K562 (cell line): ENCODE measurements around the gene ACOT13. TPM values are rescaled to one million over a fixed set of nuclear protein-coding genes. Genes with fewer than 3 reads are reported as not detected.

Experiments used
- ARNT ChIP-seq, 2 experiments: fragments of 450-650 bp; IDR thresholded peaks; 2 replicates each; pipeline ENCODE4 v1.6.1; 2016; ENCODE audit warnings: mild to moderate bottlenecking in 1 of 2
- BACH1 ChIP-seq: fragments of 200-800 bp; sonication (Bioruptor generic); IDR thresholded peaks from 2 replicates; pipeline ENCODE4 v1.6.1; 2016; ENCODE audit warnings: missing genetic modification characterization, missing compliant biosample characterization
- C11orf30 ChIP-seq: fragments of 450-650 bp; IDR thresholded peaks from 2 replicates; pipeline ENCODE4 v1.6.1; 2016; ENCODE audit warnings: low read depth, mild to moderate bottlenecking
- CEBPB ChIP-seq: fragments of 450-650 bp; IDR thresholded peaks from 2 replicates; pipeline ENCODE4 v1.6.1; 2016; ENCODE audit warnings: missing genetic modification characterization, missing compliant biosample characterization
- E2F3 ChIP-seq: fragments of 250-450 bp; sonication (Bioruptor Pico); IDR thresholded peaks from 2 replicates; pipeline ENCODE4 v1.4.0; 2020; ENCODE audit warnings: mild to moderate bottlenecking
- EZH2 ChIP-seq: IDR thresholded peaks from 2 replicates; pipeline ENCODE4 v1.6.1; 2012; ENCODE audit warnings: low read depth, mild to moderate bottlenecking, inconsistent platforms, low read length, borderline replicate concordance
- HDAC6 ChIP-seq: IDR thresholded peaks from 2 replicates; pipeline ENCODE4 v1.6.1; 2012; ENCODE audit warnings: low read depth, mild to moderate bottlenecking, control low read depth, inconsistent platforms, low read length, moderate library complexity
- HMGXB4 ChIP-seq: sonication (generic); formaldehyde crosslinking; IDR thresholded peaks from 2 replicates; pipeline ENCODE4 v1.8.1; 2023; ENCODE audit warnings: mild to moderate bottlenecking, missing genetic modification reagents
- JUND ChIP-seq, 2 experiments: IDR thresholded peaks; 2 replicates in 1 of 2; 3 replicates in 1 of 2; pipeline ENCODE4 v1.6.1; 2011; ENCODE audit warnings: borderline replicate concordance in 2 of 2, low read depth in 2 of 2, low read length in 2 of 2, improper control_type of control experiment in 1 of 2, missing biosample characterization in 1 of 2, missing genetic modification characterization in 1 of 2, missing genetic modification reagents in 1 of 2
- PATZ1 ChIP-seq: fragments of 250-450 bp; sonication (Bioruptor Pico); IDR thresholded peaks from 2 replicates; pipeline ENCODE4 v1.5.0; 2020; ENCODE audit warnings: mild to moderate bottlenecking, borderline replicate concordance
- PHF21A ChIP-seq: fragments of 450-650 bp; IDR thresholded peaks from 2 replicates; pipeline ENCODE4 v1.6.1; 2017; ENCODE audit warnings: low read depth, borderline replicate concordance
- RNF2 ChIP-seq: sonication (generic); IDR thresholded peaks from 2 replicates; pipeline ENCODE4 v1.6.1; 2016
- RUNX1 ChIP-seq: sonication (generic); IDR thresholded peaks from 2 replicates; pipeline ENCODE4 v1.6.1; 2016; ENCODE audit warnings: antibody characterized with exemption, low read depth
- SIN3A ChIP-seq, 2 experiments: fragments of 150-350 bp in 1 of 2; IDR thresholded peaks; 2 replicates each; pipeline ENCODE4 v1.6.1; 2011 to 2016; ENCODE audit warnings: borderline replicate concordance in 2 of 2, low read depth in 2 of 2, low read length in 2 of 2, mild to moderate bottlenecking in 2 of 2, moderate library complexity in 2 of 2; ENCODE audit not compliant: control insufficient read depth in 1 of 2
- TCF3 ChIP-seq: sonication (generic); formaldehyde crosslinking; IDR thresholded peaks from 2 replicates; pipeline ENCODE4 v1.4.0; 2020; ENCODE audit warnings: mild to moderate bottlenecking, missing genetic modification reagents
- ZBTB33 ChIP-seq: sonication (generic); formaldehyde crosslinking; IDR thresholded peaks from 2 replicates; pipeline ENCODE4 v1.8.1; 2023; ENCODE audit warnings: mild to moderate bottlenecking, missing genetic modification reagents
- ZNF175 ChIP-seq: fragments of 200-800 bp; sonication (Bioruptor generic); IDR thresholded peaks from 2 replicates; pipeline ENCODE4 v1.6.1; 2016; ENCODE audit warnings: low read depth, mild to moderate bottlenecking, missing genetic modification characterization, missing compliant biosample characterization
- ZNF217 ChIP-seq: sonication (generic); formaldehyde crosslinking; IDR thresholded peaks from 2 replicates; pipeline ENCODE4 v1.8.0; 2022; ENCODE audit warnings: mild to moderate bottlenecking, missing genetic modification reagents
- ZNF644 ChIP-seq: fragments of 200-800 bp; sonication (Bioruptor generic); IDR thresholded peaks from 2 replicates; pipeline ENCODE4 v1.6.1; 2016; ENCODE audit warnings: low read depth, missing genetic modification characterization, missing compliant biosample characterization
- polyA plus RNA-seq, 8 experiments: library from polyadenylated mRNA; depleted of rRNA in 4 of 8; stranded (reverse) in 5 of 8; unstranded in 3 of 8; fragments of >200 nt; fragmentation: Nextera tagmentation in 2 of 8; fragmentation: Illumina TruSeq in 1 of 8; extraction: Ambion mirVana in 2 of 8; extraction: Trizol in 1 of 8; gene quantifications; 2 replicates each; pipeline versions ENCODE4 v1.2.1 to v1.2.3, GENCODE V29; 2011 to 2014; ENCODE audit warnings: inconsistent platforms in 1 of 8, missing spikeins in 1 of 8
- total RNA-seq, 7 experiments: library from RNA; depleted of rRNA in 6 of 7; stranded (reverse); fragments of >200 nt in 6 of 7; fragmentation: Illumina TruSeq in 2 of 7; extraction: Trizol in 2 of 7; gene quantifications; 2 replicates each; pipeline versions ENCODE4 v1.2.1 to v1.2.3, GENCODE V29; 2011 to 2021; ENCODE audit warnings: low replicate concordance in 1 of 7
- TF ChIP-seq, protein P1 (sequence below): fragments of 450-650 bp; formaldehyde crosslinking; IDR thresholded peaks from 2 replicates; pipeline ENCODE4 v1.4.0; 2022; ENCODE audit warnings: missing genetic modification characterization

The ACOT13 gene
- total and polyA plus RNA-seq, 9 of the 15 experiments (the other 6 are each of a cell fraction or from before 2014, with no cell fraction given), result 14.1 to 129 (median 65.7) TPM

GRCh38 chr6:24721461-24722215, 54.8 kb downstream of the ACOT13 start (continued):
- TF ChIP-seq ZNF217 (CRISPR knock-in tag), result peak; percentile 91; the same call in 1 of the 2 replicates
- TF ChIP-seq ZNF175, result peak; percentile 94
- peak; percentile 94 for TF ChIP-seq HMGXB4
- 0 out of 2 replicates have a peak, but pooled peaks have one; percentile 3 for TF ChIP-seq C11orf30
- no peak for TF ChIP-seq PATZ1 (CRISPR knock-in tag)
- no peak; the same call in 1 of the 2 replicates for TF ChIP-seq PHF21A
- TF ChIP-seq SIN3A (IDR thresholded peaks at IDR 0.05; ENCODE audit: borderline replicate concordance in 2 of 2, control insufficient read depth in 1 of 2, low read depth in 2 of 2, low read length in 2 of 2), result peak; percentile 64 to 76; a peak in 2 of 4 replicates
- TF ChIP-seq EZH2, result no peak
- TF ChIP-seq ZBTB33 (CRISPR knock-in tag), result peak; percentile 94
- TF ChIP-seq JUND (IDR thresholded peaks at IDR 0.05; ENCODE audit: borderline replicate concordance, low read depth, low read length), result no peak
- TF ChIP-seq JUND (tag; IDR thresholded peaks at IDR 0.05; ENCODE audit: borderline replicate concordance, low read depth, low read length), result peak; percentile 37; the same call in 1 of the 3 replicates
- TF ChIP-seq TCF3 (CRISPR knock-in tag), result peak; percentile 48; the same call in 1 of the 2 replicates
- peak; percentile 96 for TF ChIP-seq RNF2
- TF ChIP-seq RUNX1, result 0 out of 2 replicates have a peak, but pooled peaks have one; percentile 35
- TF ChIP-seq E2F3 (CRISPR knock-in tag), result peak; percentile 83
- TF ChIP-seq, protein P1, sequence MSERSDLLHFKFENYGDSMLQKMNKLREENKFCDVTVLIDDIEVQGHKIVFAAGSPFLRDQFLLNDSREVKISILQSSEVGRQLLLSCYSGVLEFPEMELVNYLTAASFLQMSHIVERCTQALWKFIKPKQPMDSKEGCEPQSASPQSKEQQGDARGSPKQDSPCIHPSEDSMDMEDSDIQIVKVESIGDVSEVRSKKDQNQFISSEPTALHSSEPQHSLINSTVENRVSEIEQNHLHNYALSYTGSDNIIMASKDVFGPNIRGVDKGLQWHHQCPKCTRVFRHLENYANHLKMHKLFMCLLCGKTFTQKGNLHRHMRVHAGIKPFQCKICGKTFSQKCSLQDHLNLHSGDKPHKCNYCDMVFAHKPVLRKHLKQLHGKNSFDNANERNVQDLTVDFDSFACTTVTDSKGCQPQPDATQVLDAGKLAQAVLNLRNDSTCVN (CRISPR knock-in tag), result peak; percentile 42; the same call in 1 of the 2 replicates
- TF ChIP-seq ZNF644 (tag), result peak; percentile 67
- TF ChIP-seq BACH1 (tag), result peak; percentile 85
- no peak for TF ChIP-seq HDAC6
- TF ChIP-seq ARNT (IDR thresholded peaks at IDR 0.05), result peak in 1 of 2 experiments; percentile 67; a peak in 1 of 4 replicates
- TF ChIP-seq CEBPB (tag), result no peak
